ENCODE results near the gene NTM.

DNA sequence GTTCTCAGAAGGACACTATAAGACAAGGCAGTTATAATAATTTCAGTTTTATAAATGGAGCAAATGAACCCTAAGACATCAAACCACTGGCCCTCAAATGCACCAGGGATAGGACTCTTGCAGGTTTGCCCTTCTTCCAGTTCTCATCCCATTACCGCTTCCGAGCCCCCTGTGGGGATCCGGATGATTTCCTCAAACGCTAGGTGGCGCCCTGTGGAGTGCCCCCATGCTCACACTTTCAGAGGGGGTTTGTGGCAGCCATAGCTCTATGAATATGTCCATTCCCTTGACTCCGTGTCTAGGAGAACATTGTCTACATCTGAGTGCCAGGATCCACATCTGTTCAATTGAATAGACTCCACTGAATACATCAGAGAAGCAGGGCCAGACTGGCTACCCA lies 816.3 kb downstream of the NTM start:
- TF ChIP-seq, protein P1, sequence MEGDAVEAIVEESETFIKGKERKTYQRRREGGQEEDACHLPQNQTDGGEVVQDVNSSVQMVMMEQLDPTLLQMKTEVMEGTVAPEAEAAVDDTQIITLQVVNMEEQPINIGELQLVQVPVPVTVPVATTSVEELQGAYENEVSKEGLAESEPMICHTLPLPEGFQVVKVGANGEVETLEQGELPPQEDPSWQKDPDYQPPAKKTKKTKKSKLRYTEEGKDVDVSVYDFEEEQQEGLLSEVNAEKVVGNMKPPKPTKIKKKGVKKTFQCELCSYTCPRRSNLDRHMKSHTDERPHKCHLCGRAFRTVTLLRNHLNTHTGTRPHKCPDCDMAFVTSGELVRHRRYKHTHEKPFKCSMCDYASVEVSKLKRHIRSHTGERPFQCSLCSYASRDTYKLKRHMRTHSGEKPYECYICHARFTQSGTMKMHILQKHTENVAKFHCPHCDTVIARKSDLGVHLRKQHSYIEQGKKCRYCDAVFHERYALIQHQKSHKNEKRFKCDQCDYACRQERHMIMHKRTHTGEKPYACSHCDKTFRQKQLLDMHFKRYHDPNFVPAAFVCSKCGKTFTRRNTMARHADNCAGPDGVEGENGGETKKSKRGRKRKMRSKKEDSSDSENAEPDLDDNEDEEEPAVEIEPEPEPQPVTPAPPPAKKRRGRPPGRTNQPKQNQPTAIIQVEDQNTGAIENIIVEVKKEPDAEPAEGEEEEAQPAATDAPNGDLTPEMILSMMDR (IDR thresholded peaks at IDR 0.05; ENCODE audit: low read depth, low read length), result peak; percentile 46
- TF ChIP-seq EZH2phosphoT487 (IDR thresholded peaks at IDR 0.05; ENCODE audit: low read depth), result no peak

Measured in OCI-LY3 (cell line).